Caco-2 (cell line): Measurements from ENCODE around the gene TMEM154. TPM values are rescaled to one million over a fixed set of nuclear protein-coding genes. Genes with fewer than 3 reads are reported as not detected.

Experiments used
- BruUV-seq: library from RNA; stranded (reverse); fragments of 400-500 nt; replicated peaks from 2 replicates; lab custom pipeline; 2021; lab: Mats Ljungman, UMichigan
- CTCF ChIA-PET: fragments of 300-600 bp; sonication (Branson Sonifier 250); formaldehyde crosslinking; loops from one replicate; lab custom pipeline; 2022; ENCODE audit warnings: antibody characterized with exemption; lab: Charles Lee
- POLR2A ChIA-PET: fragments of 300-600 bp; sonication (Branson Sonifier 250); formaldehyde crosslinking; loops from one replicate; lab custom pipeline; 2022; ENCODE audit warnings: antibody characterized with exemption; lab: Charles Lee
- DNase-seq, 2 experiments: peaks; one replicate each; pipeline versions ENCODE4 v3.0.0 to v3.0.0-alpha.2; 2020 to 2022
- H3K27me3 ChIP-seq: replicated peaks from 2 replicates; pipeline ENCODE4 v1.6.0; 2011; ENCODE audit warnings: low read length; ENCODE audit not compliant: control insufficient read depth, insufficient read depth
- H3K36me3 ChIP-seq: 2 replicates; pipeline ENCODE4 v1.5.1; 2011; ENCODE audit warnings: low read length; ENCODE audit not compliant: control insufficient read depth, insufficient read depth
- H3K4me1 ChIP-seq: fragments of 250-450 bp; sonication (Bioruptor Pico); 2 replicates; pipeline ENCODE4 v1.5.1; 2020; ENCODE audit warnings: mild to moderate bottlenecking
- H3K4me3 ChIP-seq: 2 replicates; pipeline ENCODE4 v1.5.1; 2011; ENCODE audit warnings: low read depth, mild to moderate bottlenecking, control low read depth, low read length
- H3K9me3 ChIP-seq: fragments of 250-450 bp; sonication (Bioruptor Pico); 2 replicates; pipeline ENCODE4 v1.5.1; 2020; ENCODE audit warnings: mild to moderate bottlenecking, moderate library complexity
- H3K27ac Mint-ChIP-seq: one replicate; pipeline ENCODE4 v1.8.0; 2022; ENCODE audit warnings: mixed read lengths; ENCODE audit not compliant: unreplicated experiment
- H3K27me3 Mint-ChIP-seq: one replicate; pipeline ENCODE4 v1.8.0; 2022; ENCODE audit warnings: mixed read lengths; ENCODE audit not compliant: insufficient read depth, unreplicated experiment
- H3K36me3 Mint-ChIP-seq: one replicate; pipeline ENCODE4 v1.8.0; 2022; ENCODE audit warnings: mild to moderate bottlenecking, mixed read lengths; ENCODE audit not compliant: insufficient read depth, unreplicated experiment
- H3K4me1 Mint-ChIP-seq: one replicate; pipeline ENCODE4 v1.8.0; 2022; ENCODE audit warnings: low read depth, mixed read lengths; ENCODE audit not compliant: unreplicated experiment
- H3K4me3 Mint-ChIP-seq: one replicate; pipeline ENCODE4 v1.8.0; 2022; ENCODE audit warnings: mild to moderate bottlenecking, moderate library complexity, mixed read lengths; ENCODE audit not compliant: unreplicated experiment
- H3K9me3 Mint-ChIP-seq: one replicate; pipeline ENCODE4 v1.8.0; 2022; ENCODE audit warnings: mixed read lengths; ENCODE audit not compliant: unreplicated experiment
- intact Hi-C: fragments of 100-400 bp; cut with micrococcal nuclease; formaldehyde crosslinking; loops from one replicate; pipeline ENCODE4 v1.10.0; 2022; ENCODE audit not compliant: unreplicated experiment
- total RNA-seq: library from RNA; stranded (reverse); gene quantifications from 2 replicates; pipeline ENCODE4 v1.2.3, GENCODE V29; 2022
- TF ChIP-seq, protein P1 (sequence below), 2 experiments: fragments of 200-600 bp in 1 of 2; IDR thresholded peaks; 1 replicate in 1 of 2; 2 replicates in 1 of 2; pipeline versions ENCODE4 v1.5.1 to v1.8.0; 2011 to 2022; ENCODE audit warnings: antibody characterized with exemption in 1 of 2, control low read depth in 1 of 2, inconsistent platforms in 1 of 2, low read depth in 1 of 2, low read length in 1 of 2, mild to moderate bottlenecking in 1 of 2, moderate library complexity in 1 of 2; ENCODE audit not compliant: insufficient read depth in 1 of 2, severe bottlenecking in 1 of 2, unreplicated experiment in 1 of 2

The TMEM154 gene
- total RNA-seq, 1 experiment from 2014 or later, result 4.6 TPM

DNA sequence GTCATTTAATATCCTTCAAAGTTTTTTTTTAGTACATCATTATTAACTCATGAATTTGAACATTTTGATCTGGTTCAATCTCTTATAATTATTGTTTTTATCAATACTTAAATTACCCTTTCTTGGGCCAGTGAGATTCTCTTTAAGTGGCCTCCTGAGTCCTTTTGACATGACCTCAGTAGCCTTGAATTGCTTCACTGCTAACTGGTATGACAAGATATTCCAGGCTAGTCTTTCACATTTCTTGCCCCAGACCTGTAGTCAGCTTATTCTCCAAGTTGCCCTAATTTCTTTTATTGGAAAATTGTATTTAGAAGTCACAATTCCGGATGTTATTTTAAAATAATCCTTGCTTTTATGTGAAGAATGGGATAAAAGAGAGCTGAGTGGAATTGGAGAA is 108.5 kb downstream of the TMEM154 start:
- BruUV-seq, result no TSS peak
- TF ChIP-seq, protein P1, sequence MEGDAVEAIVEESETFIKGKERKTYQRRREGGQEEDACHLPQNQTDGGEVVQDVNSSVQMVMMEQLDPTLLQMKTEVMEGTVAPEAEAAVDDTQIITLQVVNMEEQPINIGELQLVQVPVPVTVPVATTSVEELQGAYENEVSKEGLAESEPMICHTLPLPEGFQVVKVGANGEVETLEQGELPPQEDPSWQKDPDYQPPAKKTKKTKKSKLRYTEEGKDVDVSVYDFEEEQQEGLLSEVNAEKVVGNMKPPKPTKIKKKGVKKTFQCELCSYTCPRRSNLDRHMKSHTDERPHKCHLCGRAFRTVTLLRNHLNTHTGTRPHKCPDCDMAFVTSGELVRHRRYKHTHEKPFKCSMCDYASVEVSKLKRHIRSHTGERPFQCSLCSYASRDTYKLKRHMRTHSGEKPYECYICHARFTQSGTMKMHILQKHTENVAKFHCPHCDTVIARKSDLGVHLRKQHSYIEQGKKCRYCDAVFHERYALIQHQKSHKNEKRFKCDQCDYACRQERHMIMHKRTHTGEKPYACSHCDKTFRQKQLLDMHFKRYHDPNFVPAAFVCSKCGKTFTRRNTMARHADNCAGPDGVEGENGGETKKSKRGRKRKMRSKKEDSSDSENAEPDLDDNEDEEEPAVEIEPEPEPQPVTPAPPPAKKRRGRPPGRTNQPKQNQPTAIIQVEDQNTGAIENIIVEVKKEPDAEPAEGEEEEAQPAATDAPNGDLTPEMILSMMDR (IDR thresholded peaks at IDR 0.05; ENCODE audit: insufficient read depth in 1 of 2, low read depth in 1 of 2, low read length in 1 of 2, severe bottlenecking in 1 of 2, unreplicated experiment in 1 of 2), result no peak
- CTCF ChIA-PET, result no interaction called here

More for the DNA sequence above, 108.5 kb downstream of the TMEM154 start:
- no peak overlapping the region for H3K4me3 Mint-ChIP-seq
- no peak for DNase-seq
- POLR2A ChIA-PET, result no interaction called here
- Histone ChIP-seq H3K4me3 (no peak overlapping the region), H3K36me3 (no peaks in the 10 kb centered on the region), H3K4me1 (peaks cover 10% of the 10 kb centered on the region), H3K27me3 (no peaks in the 10 kb centered on the region), H3K9me3 (no peaks in the 10 kb centered on the region)
- no peak overlapping the region for H3K27ac Mint-ChIP-seq
- no peaks in the 10 kb centered on the region for H3K27me3 Mint-ChIP-seq
- peaks cover 10% of the 10 kb centered on the region for H3K9me3 Mint-ChIP-seq
- H3K36me3 Mint-ChIP-seq, result no peaks in the 10 kb centered on the region
- intact Hi-C loops, result loop anchor here (5.0 kb wide), 1 partner anchor 34 kb away; the partner anchor contains the start of gene FBXW7
- peaks cover 11% of the 10 kb centered on the region for H3K4me1 Mint-ChIP-seq

Other genes with a start within 250 kb of the TMEM154 start
- 34.1 and 36.1 TPM in 2 replicates for gene FBXW7, start 143.9 kb downstream of the TMEM154 start, total RNA-seq
- gene TIGD4, start 99.7 kb upstream of the TMEM154 start, total RNA-seq, result 0.95 and 1.0 TPM in 2 replicates
- gene ARFIP1, start 100.0 kb upstream of the TMEM154 start, total RNA-seq, result 26.9 and 31.9 TPM in 2 replicates